Renal cortex interstitium (tissue), 11 donors: ENCODE data around the gene MLPH. TPM values are rescaled to one million over a fixed set of nuclear protein-coding genes. Genes with fewer than 3 reads are reported as not detected.
"Not testable (repeated sequence)": the region's sequence is repeated elsewhere in the genome, so short reads cannot be mapped to it uniquely, and the experiment has no call there.

Experiments
- DNase-seq, 11 donors: peaks; one replicate each; pipeline ENCODE4 v3.0.0-alpha.2; 2013; ENCODE audit warnings: low read depth in 9 of 11, low spot score in 4 of 11; ENCODE audit errors: extremely low read depth in 1 of 11
- polyA plus RNA-seq, 3 donors: library from polyadenylated mRNA; unstranded; fragments of 120-200 nt; gene quantifications; one replicate each; pipeline ENCODE4 v1.2.1, GENCODE V29; 2013; ENCODE audit not compliant: insufficient read length in 3 of 3

Gene MLPH
- polyA plus RNA-seq, 3 donors = 1.2 to 4.3 (median 2.2) TPM

- DNase-seq = no peak
Measured at GRCh38 chr2:237453671-237454070, 33.4 kb upstream of the MLPH start.

DNA sequence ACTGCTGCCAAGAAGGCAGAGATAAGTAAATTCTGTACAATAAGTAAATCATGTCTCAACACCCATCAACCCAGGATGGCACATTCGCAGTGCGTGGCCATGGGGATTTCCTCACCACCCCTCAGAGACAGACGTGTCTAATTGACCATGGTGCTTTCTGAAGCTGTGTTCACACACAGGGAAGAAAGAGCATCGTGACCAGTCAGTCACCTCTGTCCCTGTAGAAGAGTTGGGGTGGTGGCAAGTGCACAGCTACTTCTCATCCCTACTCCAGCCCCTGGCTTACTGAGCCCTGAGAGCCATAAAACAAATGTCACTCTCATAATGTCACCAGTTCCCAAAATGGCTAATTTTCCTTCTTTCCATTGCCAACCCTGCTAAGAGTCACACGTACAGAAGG, 31.3 kb upstream of the MLPH start:
- no peak for DNase-seq

GRCh38 chr2:237456200-237456843, 30.7 kb upstream of the MLPH start:
- DNase-seq = peak in 5 of 11 donors; percentile 64 to 79 (median 76)

DNA sequence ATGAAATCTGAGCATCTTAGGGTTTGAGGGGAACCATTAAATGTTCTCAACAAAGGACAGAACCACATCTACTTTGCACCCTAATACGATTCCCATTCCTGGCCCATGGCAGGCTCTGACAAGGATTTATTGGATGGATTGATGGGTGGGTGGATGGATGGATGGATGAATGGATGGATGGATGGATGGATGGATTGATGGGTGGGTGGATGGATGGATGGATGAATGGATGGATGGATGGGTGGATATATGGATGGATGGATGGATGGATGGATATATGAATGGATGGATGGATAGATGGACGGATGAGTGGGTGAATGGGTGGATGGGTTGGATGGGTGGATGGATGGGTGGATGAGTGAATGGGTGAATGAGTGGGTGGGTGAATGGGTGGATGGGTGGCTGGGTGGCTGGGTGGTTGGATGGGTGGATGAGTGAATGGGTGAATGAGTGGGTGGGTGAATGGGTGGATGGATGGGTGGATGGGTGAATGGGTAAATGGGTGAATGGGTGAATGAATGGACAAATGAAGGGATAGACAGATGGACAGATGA, 29.6 kb upstream of the MLPH start:
- DNase-seq = no peak

DNA sequence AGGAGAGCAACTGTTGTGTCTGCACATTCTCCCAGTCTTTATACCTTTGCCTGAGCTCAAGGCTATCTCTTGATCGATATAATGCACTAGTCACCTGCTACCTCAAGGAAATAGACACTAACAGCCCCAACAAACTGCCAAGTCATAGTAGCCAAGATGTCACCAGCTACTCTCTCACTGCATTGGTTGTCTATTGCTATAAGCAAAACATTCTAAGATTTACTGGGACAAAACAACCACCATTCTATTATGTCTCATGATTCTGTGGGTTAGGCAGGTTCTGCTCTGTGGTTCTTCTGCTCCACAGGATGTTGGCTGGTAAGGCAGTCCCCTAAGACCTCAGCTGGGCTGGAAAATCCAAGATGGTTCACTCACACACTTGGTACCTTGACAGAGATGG, 28.5 kb upstream of the MLPH start:
- DNase-seq = no peak

GRCh38 chr2:237459226-237459625, 27.8 kb upstream of the MLPH start:
- DNase-seq = no peak

GRCh38 chr2:237459741-237460174, 27.3 kb upstream of the MLPH start:
- no peak for DNase-seq

DNA sequence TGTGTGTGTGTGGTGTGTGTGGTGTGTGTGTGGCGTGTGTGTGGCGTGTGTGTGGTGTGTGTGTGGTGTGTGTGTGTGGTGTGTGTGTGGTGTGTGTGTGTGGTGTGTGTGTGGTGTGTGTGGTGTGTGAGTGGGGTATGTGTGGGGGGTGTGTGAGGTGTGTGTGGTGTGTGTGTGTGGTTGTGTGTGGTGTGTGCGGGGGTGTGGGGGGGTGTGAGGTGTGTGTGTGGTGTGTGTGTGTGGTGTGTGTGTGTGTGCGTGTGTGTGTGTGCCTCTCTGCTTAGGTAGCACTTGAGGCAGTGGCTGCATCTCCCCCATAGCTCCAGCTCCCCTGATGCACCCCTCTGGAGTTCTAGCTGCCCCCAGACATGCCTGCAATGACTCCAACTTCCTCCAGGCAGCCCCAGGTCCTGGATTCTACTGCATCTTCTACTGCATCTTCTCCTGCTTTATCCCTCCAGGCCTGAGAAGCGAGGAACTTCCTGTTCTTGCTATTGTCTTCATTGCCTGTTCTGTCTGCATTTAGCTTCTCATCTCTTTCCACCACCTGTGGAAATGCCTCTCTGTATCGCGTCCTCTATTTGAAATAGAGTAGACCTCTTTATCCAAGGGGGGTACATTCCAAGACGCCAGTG, 22.2 kb upstream of the MLPH start:
- no peak for DNase-seq

GRCh38 chr2:237465515-237466148, 21.4 kb upstream of the MLPH start:
- no peak for DNase-seq

- no peak for DNase-seq
Measured at GRCh38 chr2:237466211-237466610, 20.8 kb upstream of the MLPH start.

- no peak for DNase-seq
Measured at GRCh38 chr2:237467447-237468179, 19.4 kb upstream of the MLPH start.

- not testable (repeated sequence) for DNase-seq
Measured at GRCh38 chr2:237469410-237469809, 17.6 kb upstream of the MLPH start.

GRCh38 chr2:237469849-237470248, 17.2 kb upstream of the MLPH start:
- no peak for DNase-seq

GRCh38 chr2:237470914-237471313, 16.1 kb upstream of the MLPH start:
- no peak for DNase-seq

GRCh38 chr2:237471438-237472186, 15.4 kb upstream of the MLPH start:
- no peak for DNase-seq

- DNase-seq = no peak
Measured at GRCh38 chr2:237472187-237472712, 14.8 kb upstream of the MLPH start.

DNA sequence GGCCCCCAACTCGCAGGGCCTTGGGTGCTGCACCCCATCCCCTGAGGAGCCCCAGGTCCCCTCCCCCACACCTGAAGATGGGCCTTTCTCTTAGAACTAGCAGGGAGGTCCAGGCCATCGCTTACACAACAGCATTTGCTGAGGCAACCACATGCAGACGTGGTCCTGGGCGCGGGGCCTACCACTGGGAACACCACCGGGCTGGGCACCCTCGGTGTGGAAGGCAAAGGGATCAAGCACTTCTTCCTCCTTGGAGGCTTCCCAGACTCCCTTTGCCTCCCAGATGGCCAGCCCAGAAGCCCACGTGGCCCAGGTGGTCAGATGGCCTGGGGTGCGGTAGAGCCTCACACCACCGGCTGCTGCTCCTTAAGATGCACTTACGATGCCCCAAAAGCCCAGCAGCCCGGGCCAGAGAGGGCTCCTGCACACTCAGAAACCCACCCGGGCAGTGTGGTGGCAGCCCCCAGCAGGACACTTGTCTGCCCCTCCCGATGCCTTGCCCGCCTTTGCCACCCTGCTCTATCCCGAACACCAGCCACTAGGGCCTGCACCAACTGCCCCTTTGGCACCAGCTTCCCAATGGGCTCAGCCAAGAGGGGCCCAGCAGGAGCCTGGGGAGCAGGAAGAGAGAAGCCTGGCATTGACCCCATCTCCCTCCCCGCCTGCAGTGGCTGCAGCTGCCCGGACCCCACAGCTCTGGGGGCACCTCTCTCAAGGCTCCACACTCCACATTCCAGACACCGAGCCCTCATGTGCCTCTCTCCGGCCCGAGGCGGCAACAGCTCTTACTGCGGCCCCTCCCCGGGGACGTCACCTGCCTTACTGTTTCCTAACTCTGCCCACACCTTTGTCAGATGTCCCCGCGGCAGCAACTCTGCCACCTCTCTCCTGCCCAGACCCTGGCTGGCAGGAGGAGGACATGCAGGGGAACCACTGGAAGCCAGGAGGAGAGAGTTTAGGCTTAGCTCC, 13.9 kb upstream of the MLPH start:
- no peak for DNase-seq
